Activated CD4-positive, alpha-beta memory T cell treated with anti-CD3 and anti-CD28 coated beads for 36 hours (primary cell): ENCODE results near the gene CTAGE9. TPM values are rescaled to one million over a fixed set of nuclear protein-coding genes. Genes with fewer than 3 reads are reported as not detected.
"Not testable (repeated sequence)": the region's sequence is repeated elsewhere in the genome, so short reads cannot be mapped to it uniquely, and the experiment has no call there.

Experiments used
- CTCF ChIA-PET: fragments of 350-600 bp; sonication (Branson Sonifier 250); formaldehyde crosslinking; loops from one replicate; lab custom pipeline; 2021; ENCODE audit warnings: antibody characterized with exemption, inconsistent platforms; lab: Charles Lee
- POLR2A ChIA-PET: fragments of 350-600 bp; sonication (Branson Sonifier 250); formaldehyde crosslinking; loops from one replicate; lab custom pipeline; 2021; ENCODE audit warnings: antibody characterized with exemption; lab: Charles Lee
- DNase-seq: peaks from one replicate; pipeline ENCODE4 v3.0.0-alpha.2; 2020
- H3K27ac Mint-ChIP-seq: one replicate; pipeline ENCODE4 v1.8.0; 2021; ENCODE audit warnings: mixed read lengths
- H3K27me3 Mint-ChIP-seq: one replicate; pipeline ENCODE4 v1.8.0; 2021; ENCODE audit warnings: mixed read lengths
- H3K36me3 Mint-ChIP-seq: one replicate; pipeline ENCODE4 v1.8.0; 2021; ENCODE audit warnings: mixed read lengths
- H3K4me1 Mint-ChIP-seq: one replicate; pipeline ENCODE4 v1.8.0; 2021; ENCODE audit warnings: low read depth, mixed read lengths
- H3K4me3 Mint-ChIP-seq: one replicate; pipeline ENCODE4 v1.8.0; 2021; ENCODE audit warnings: mild to moderate bottlenecking, mixed read lengths
- H3K9me3 Mint-ChIP-seq: one replicate; pipeline ENCODE4 v1.8.0; 2021; ENCODE audit warnings: mixed read lengths
- intact Hi-C: fragments of 100-400 bp; cut with micrococcal nuclease; formaldehyde crosslinking; loops from one replicate; pipeline ENCODE4 v1.15.1; 2023
- total RNA-seq, 2 experiments: library from RNA; stranded (reverse); gene quantifications; one replicate each; pipeline ENCODE4 v1.2.3, GENCODE V29; 2021

Gene CTAGE9
- not detected for total RNA-seq

GRCh38 chr6:131710917-131711316 lies at the start of gene CTAGE9:
CTAGE9 (minus strand) TSS chr6:131711017; CDS start chr6:131711017, 0 bp downstream.
- H3K4me3 Mint-ChIP-seq, intact Hi-C loops, POLR2A ChIA-PET, H3K27me3 Mint-ChIP-seq, H3K9me3 Mint-ChIP-seq, DNase-seq, CTCF ChIA-PET, H3K36me3 Mint-ChIP-seq, H3K4me1 Mint-ChIP-seq, H3K27ac Mint-ChIP-seq: not testable (repeated sequence)

GRCh38 chr6:131758920-131759319 lies 48.1 kb upstream of the CTAGE9 start:
- intact Hi-C loops: no loop called here
- Mint-ChIP-seq H3K9me3 (no peaks in the 10 kb centered on the region), H3K27me3 (peaks cover 7% of the 10 kb centered on the region), H3K36me3 (no peaks in the 10 kb centered on the region), H3K4me3 (no peak overlapping the region), H3K4me1 (no peaks in the 10 kb centered on the region), H3K27ac (no peak overlapping the region)
- ChIA-PET CTCF (no interaction called here), POLR2A (no interaction called here)
- DNase-seq: no peak

- DNase-seq: no peak
- Mint-ChIP-seq H3K4me1 (no peaks in the 10 kb centered on the region), H3K27ac (no peak overlapping the region), H3K9me3 (no peaks in the 10 kb centered on the region), H3K27me3 (peaks cover 10% of the 10 kb centered on the region), H3K36me3 (no peaks in the 10 kb centered on the region), H3K4me3 (no peak overlapping the region)
- POLR2A ChIA-PET: no interaction called here
- intact Hi-C loops: no loop called here
- CTCF ChIA-PET: no interaction called here
Observed at GRCh38 chr6:131756039-131756438, 45.2 kb upstream of the CTAGE9 start.

- CTCF ChIA-PET: no interaction called here
- intact Hi-C loops: no loop called here
- H3K27ac Mint-ChIP-seq: no peak overlapping the region
- POLR2A ChIA-PET: no interaction called here
- no peak for DNase-seq
- H3K36me3 Mint-ChIP-seq: no peaks in the 10 kb centered on the region
- no peaks in the 10 kb centered on the region for H3K4me1 Mint-ChIP-seq
- H3K4me3 Mint-ChIP-seq: no peak overlapping the region
- H3K9me3 Mint-ChIP-seq: no peaks in the 10 kb centered on the region
- H3K27me3 Mint-ChIP-seq: peaks cover 10% of the 10 kb centered on the region
Observed at GRCh38 chr6:131755597-131755996, 44.8 kb upstream of the CTAGE9 start.

- no peak for DNase-seq
- CTCF ChIA-PET: no interaction called here
- POLR2A ChIA-PET: no interaction called here
- no peaks in the 10 kb centered on the region for H3K9me3 Mint-ChIP-seq
- no peaks in the 10 kb centered on the region for H3K36me3 Mint-ChIP-seq
- H3K4me3 Mint-ChIP-seq: no peak overlapping the region
- no peak overlapping the region for H3K27ac Mint-ChIP-seq
- peaks cover 10% of the 10 kb centered on the region for H3K27me3 Mint-ChIP-seq
- intact Hi-C loops: no loop called here
- no peaks in the 10 kb centered on the region for H3K4me1 Mint-ChIP-seq
Observed at GRCh38 chr6:131754715-131755567, 44.1 kb upstream of the CTAGE9 start.

GRCh38 chr6:131754088-131754487 lies 43.3 kb upstream of the CTAGE9 start:
- POLR2A ChIA-PET: no interaction called here
- no peak overlapping the region for H3K27ac Mint-ChIP-seq
- DNase-seq: no peak
- CTCF ChIA-PET: no interaction called here
- intact Hi-C loops: no loop called here
- H3K27me3 Mint-ChIP-seq: peaks cover 10% of the 10 kb centered on the region
- H3K9me3 Mint-ChIP-seq: no peaks in the 10 kb centered on the region
- no peak overlapping the region for H3K4me3 Mint-ChIP-seq
- H3K36me3 Mint-ChIP-seq: no peaks in the 10 kb centered on the region
- no peaks in the 10 kb centered on the region for H3K4me1 Mint-ChIP-seq

GRCh38 chr6:131751012-131751715 lies 40.3 kb upstream of the CTAGE9 start:
- DNase-seq, POLR2A ChIA-PET, H3K27ac Mint-ChIP-seq, H3K4me3 Mint-ChIP-seq, intact Hi-C loops, H3K9me3 Mint-ChIP-seq, H3K4me1 Mint-ChIP-seq, H3K36me3 Mint-ChIP-seq, CTCF ChIA-PET: not testable (repeated sequence)
- H3K27me3 Mint-ChIP-seq: peaks cover 10% of the 10 kb centered on the region

- intact Hi-C loops: no loop called here
- no peak overlapping the region for H3K4me3 Mint-ChIP-seq
- H3K27me3 Mint-ChIP-seq: peaks cover 3% of the 10 kb centered on the region
- POLR2A ChIA-PET: no interaction called here
- no peaks in the 10 kb centered on the region for H3K4me1 Mint-ChIP-seq
- CTCF ChIA-PET: no interaction called here
- H3K36me3 Mint-ChIP-seq: no peaks in the 10 kb centered on the region
- no peaks in the 10 kb centered on the region for H3K9me3 Mint-ChIP-seq
- no peak for DNase-seq
- no peak overlapping the region for H3K27ac Mint-ChIP-seq
Observed at GRCh38 chr6:131749023-131749422, 38.2 kb upstream of the CTAGE9 start.

- Mint-ChIP-seq H3K4me3 (no peak overlapping the region), H3K36me3 (no peaks in the 10 kb centered on the region), H3K27ac (no peak overlapping the region), H3K4me1 (no peaks in the 10 kb centered on the region), H3K27me3 (peaks cover 3% of the 10 kb centered on the region), H3K9me3 (no peaks in the 10 kb centered on the region)
- DNase-seq: no peak
- CTCF ChIA-PET: no interaction called here
- POLR2A ChIA-PET: no interaction called here
- intact Hi-C loops: no loop called here
Observed at GRCh38 chr6:131747821-131748353, 37.1 kb upstream of the CTAGE9 start.

GRCh38 chr6:131745476-131745875 lies 34.7 kb upstream of the CTAGE9 start:
- H3K27ac Mint-ChIP-seq: no peak overlapping the region
- no peaks in the 10 kb centered on the region for H3K9me3 Mint-ChIP-seq
- no peaks in the 10 kb centered on the region for H3K4me1 Mint-ChIP-seq
- intact Hi-C loops: no loop called here
- no peak for DNase-seq
- CTCF ChIA-PET: interaction anchor here (1.1 to 1.3 kb wide), 2 partner anchors 50 to 118 kb away, joined by 3 to 4 read pairs; partner anchors contain the start of gene MED23
- POLR2A ChIA-PET: no interaction called here
- H3K27me3 Mint-ChIP-seq: peaks cover 3% of the 10 kb centered on the region
- H3K4me3 Mint-ChIP-seq: no peak overlapping the region
- H3K36me3 Mint-ChIP-seq: no peaks in the 10 kb centered on the region

GRCh38 chr6:131744432-131745287 lies 33.8 kb upstream of the CTAGE9 start:
- intact Hi-C loops: no loop called here
- ChIA-PET POLR2A (interaction anchor here (0.5 kb wide), 1 partner anchor 701 kb away, joined by 5 read pairs; no protein-coding TSS in a partner anchor), CTCF (interaction anchor here (1.1 kb wide), 1 partner anchor 50 kb away, joined by 4 read pairs; no protein-coding TSS in a partner anchor)
- DNase-seq: no peak
- Mint-ChIP-seq H3K9me3 (no peaks in the 10 kb centered on the region), H3K4me1 (no peaks in the 10 kb centered on the region), H3K27me3 (peaks cover 3% of the 10 kb centered on the region), H3K4me3 (no peak overlapping the region), H3K27ac (no peak overlapping the region), H3K36me3 (no peaks in the 10 kb centered on the region)
